Activated naive CD8-positive, alpha-beta T cell treated with anti-CD3 and anti-CD28 coated beads for 36 hours (primary cell): ENCODE results near the gene COASY. TPM values are rescaled to one million over a fixed set of nuclear protein-coding genes. Genes with fewer than 3 reads are reported as not detected.
A peak's percentile ranks its signal among the peaks of the same experiment; 100 is the strongest.
"Not testable (repeated sequence)": the region's sequence is repeated elsewhere in the genome, so short reads cannot be mapped to it uniquely, and the experiment has no call there.

Source experiments
- DNase-seq: peaks from one replicate; pipeline ENCODE4 v3.0.0; 2021
- H3K27ac Mint-ChIP-seq: one replicate; pipeline ENCODE4 v1.8.0; 2022; ENCODE audit warnings: mild to moderate bottlenecking, moderate library complexity, mixed read lengths
- H3K27me3 Mint-ChIP-seq: one replicate; pipeline ENCODE4 v1.8.0; 2022; ENCODE audit warnings: mild to moderate bottlenecking, mixed read lengths
- H3K36me3 Mint-ChIP-seq: one replicate; pipeline ENCODE4 v1.8.0; 2021; ENCODE audit warnings: mild to moderate bottlenecking, mixed read lengths
- H3K4me1 Mint-ChIP-seq: one replicate; pipeline ENCODE4 v1.8.0; 2021; ENCODE audit warnings: mixed read lengths
- H3K4me3 Mint-ChIP-seq: one replicate; pipeline ENCODE4 v1.8.0; 2022; ENCODE audit warnings: mild to moderate bottlenecking, moderate library complexity, mixed read lengths
- H3K9me3 Mint-ChIP-seq: one replicate; pipeline ENCODE4 v1.8.0; 2022; ENCODE audit warnings: mixed read lengths
- total RNA-seq, 2 experiments: library from RNA; stranded (reverse); gene quantifications; one replicate each; pipeline ENCODE4 v1.2.3, GENCODE V29; 2021

COASY gene
- total RNA-seq, 2 experiments from 2014 or later: 111 TPM

- Mint-ChIP-seq H3K36me3 (peaks cover 34% of the 10 kb centered on the region), H3K9me3 (no peaks in the 10 kb centered on the region), H3K27ac (peak overlapping the region; percentile 84), H3K4me3 (peak overlapping the region; percentile 29), H3K4me1 (peaks cover 29% of the 10 kb centered on the region), H3K27me3 (no peaks in the 10 kb centered on the region)
- peak; percentile 43 for DNase-seq
These were observed 20.7 kb upstream of the COASY start for GRCh38 chr17:42541041-42541833.

GRCh38 chr17:42543190-42544079 is 18.5 kb upstream of the COASY start:
- no peaks in the 10 kb centered on the region for H3K9me3 Mint-ChIP-seq
- H3K4me1 Mint-ChIP-seq: peaks cover 19% of the 10 kb centered on the region
- H3K27ac Mint-ChIP-seq: no peak overlapping the region
- H3K27me3 Mint-ChIP-seq: no peaks in the 10 kb centered on the region
- no peak overlapping the region for H3K4me3 Mint-ChIP-seq
- DNase-seq: no peak
- H3K36me3 Mint-ChIP-seq: peaks cover 29% of the 10 kb centered on the region

- no peak for DNase-seq
- Mint-ChIP-seq H3K27ac (no peak overlapping the region), H3K4me3 (no peak overlapping the region), H3K36me3 (peaks cover 18% of the 10 kb centered on the region), H3K4me1 (peaks cover 28% of the 10 kb centered on the region), H3K27me3 (no peaks in the 10 kb centered on the region), H3K9me3 (no peaks in the 10 kb centered on the region)
These were observed 17.1 kb upstream of the COASY start for GRCh38 chr17:42544874-42545283.

- not testable (repeated sequence) for H3K27ac Mint-ChIP-seq, DNase-seq, H3K9me3 Mint-ChIP-seq, H3K4me3 Mint-ChIP-seq, H3K27me3 Mint-ChIP-seq
- peaks cover 22% of the 10 kb centered on the region for H3K4me1 Mint-ChIP-seq
- H3K36me3 Mint-ChIP-seq: peaks cover 10% of the 10 kb centered on the region
These were observed 16.0 kb upstream of the COASY start for GRCh38 chr17:42545755-42546505.

GRCh38 chr17:42547001-42547461 is 14.9 kb upstream of the COASY start:
- DNase-seq: no peak
- Mint-ChIP-seq H3K36me3 (peaks cover 5% of the 10 kb centered on the region), H3K9me3 (no peaks in the 10 kb centered on the region), H3K4me3 (no peak overlapping the region), H3K27ac (no peak overlapping the region), H3K27me3 (no peaks in the 10 kb centered on the region), H3K4me1 (peaks cover 13% of the 10 kb centered on the region)

- Mint-ChIP-seq H3K4me3 (no peak overlapping the region), H3K4me1 (peaks cover 13% of the 10 kb centered on the region), H3K27me3 (no peaks in the 10 kb centered on the region), H3K36me3 (peaks cover 5% of the 10 kb centered on the region), H3K9me3 (no peaks in the 10 kb centered on the region), H3K27ac (no peak overlapping the region)
- DNase-seq: no peak
These were observed 14.3 kb upstream of the COASY start for GRCh38 chr17:42547698-42548069.

GRCh38 chr17:42548070-42548837 is 13.7 kb upstream of the COASY start:
- H3K4me3 Mint-ChIP-seq: peak overlapping the region; percentile 10
- H3K36me3 Mint-ChIP-seq: peaks cover 2% of the 10 kb centered on the region
- H3K27ac Mint-ChIP-seq: no peak overlapping the region

GRCh38 chr17:42548993-42549755 is 12.8 kb upstream of the COASY start:
- H3K4me3 Mint-ChIP-seq: peak overlapping the region; percentile 7
- no peak for DNase-seq
- no peak overlapping the region for H3K27ac Mint-ChIP-seq
- no peaks in the 10 kb centered on the region for H3K27me3 Mint-ChIP-seq
- peaks cover 18% of the 10 kb centered on the region for H3K4me1 Mint-ChIP-seq
- H3K36me3 Mint-ChIP-seq: peaks cover 2% of the 10 kb centered on the region
- no peaks in the 10 kb centered on the region for H3K9me3 Mint-ChIP-seq

More at GRCh38 chr17:42548070-42548837, 13.7 kb upstream of the COASY start:
- peaks cover 13% of the 10 kb centered on the region for H3K4me1 Mint-ChIP-seq
- H3K27me3 Mint-ChIP-seq: no peaks in the 10 kb centered on the region
- no peaks in the 10 kb centered on the region for H3K9me3 Mint-ChIP-seq
- DNase-seq: peak; percentile 85

GRCh38 chr17:42552736-42553135 is 9.2 kb upstream of the COASY start, which contains the start of gene HSD17B1:
TSS of gene HSD17B1 (plus strand) at chr17:42552923. CDS start at chr17:42552934, 11 bp downstream.
- H3K27me3 Mint-ChIP-seq, H3K36me3 Mint-ChIP-seq, DNase-seq, H3K9me3 Mint-ChIP-seq: not testable (repeated sequence)
- Mint-ChIP-seq H3K4me1 (peaks cover 21% of the 10 kb centered on the region), H3K4me3 (peak within 1 kb of the TSS; percentile 91), H3K27ac (peak within 1 kb of the TSS; percentile 16)

GRCh38 chr17:42553161-42553818 is 8.7 kb upstream of the COASY start:
- peak overlapping the region; percentile 91 for H3K4me3 Mint-ChIP-seq
- peak overlapping the region; percentile 16 for H3K27ac Mint-ChIP-seq
- no peak for DNase-seq
- H3K27me3 Mint-ChIP-seq: no peaks in the 10 kb centered on the region
- H3K9me3 Mint-ChIP-seq: no peaks in the 10 kb centered on the region
- H3K4me1 Mint-ChIP-seq: peaks cover 21% of the 10 kb centered on the region
- H3K36me3 Mint-ChIP-seq: no peaks in the 10 kb centered on the region

GRCh38 chr17:42553866-42554249 is 8.1 kb upstream of the COASY start:
- Mint-ChIP-seq H3K9me3 (no peaks in the 10 kb centered on the region), H3K36me3 (no peaks in the 10 kb centered on the region), H3K27ac (peak overlapping the region; percentile 90), H3K27me3 (no peaks in the 10 kb centered on the region), H3K4me1 (peaks cover 18% of the 10 kb centered on the region), H3K4me3 (peak overlapping the region; percentile 91)
- no peak for DNase-seq

- Mint-ChIP-seq H3K4me3 (peak overlapping the region; percentile 91), H3K27me3 (no peaks in the 10 kb centered on the region), H3K9me3 (no peaks in the 10 kb centered on the region), H3K4me1 (peaks cover 12% of the 10 kb centered on the region), H3K36me3 (no peaks in the 10 kb centered on the region), H3K27ac (peak overlapping the region; percentile 90)
- peak; percentile 90 for DNase-seq
These were observed 7.5 kb upstream of the COASY start for GRCh38 chr17:42554250-42555121.
